ENCODE measurements around the gene RAB8B.

The RAB8B gene

GRCh38 chr15:63195569-63196015 is 6.2 kb downstream of the RAB8B start:
- DNase-seq (ENCODE audit: low read depth, low spot score), result no peak

GRCh38 chr15:63196842-63197241 is 7.4 kb downstream of the RAB8B start:
- TF ChIP-seq EZH2 (IDR thresholded peaks at IDR 0.05) (no peak), FOXP2 (optimal IDR thresholded peaks at IDR 0.05; ENCODE audit: control extremely low read depth, extremely low read length, insufficient read depth) (no peak), POLR2AphosphoS5 (IDR thresholded peaks at IDR 0.05; ENCODE audit: borderline replicate concordance, low read depth, low read length) (no peak)
- DNase-seq (ENCODE audit: low read depth, low spot score), result no peak
- Histone ChIP-seq H3K4me3 (no peak overlapping the region), H3K36me3 (ENCODE audit: insufficient read depth, low read length) (no peaks in the 10 kb centered on the region), H3K9me3 (ENCODE audit: low read depth, low read length) (no peaks in the 10 kb centered on the region), H3K27ac (peak overlapping the region; percentile 43), H3K9ac (ENCODE audit: insufficient read length) (no peak overlapping the region)

More at GRCh38 chr15:63195569-63196015, 6.2 kb downstream of the RAB8B start:
- no peak overlapping the region for H3K9ac ChIP-seq (ENCODE audit: insufficient read length)
- H3K27ac ChIP-seq, result no peak overlapping the region
- no peaks in the 10 kb centered on the region for H3K36me3 ChIP-seq (ENCODE audit: insufficient read depth, low read length)
- no peaks in the 10 kb centered on the region for H3K9me3 ChIP-seq (ENCODE audit: low read depth, low read length)
- TF ChIP-seq POLR2AphosphoS5 (IDR thresholded peaks at IDR 0.05; ENCODE audit: borderline replicate concordance, low read depth, low read length) (no peak), FOXP2 (optimal IDR thresholded peaks at IDR 0.05; ENCODE audit: control extremely low read depth, extremely low read length, insufficient read depth) (no peak), EZH2 (IDR thresholded peaks at IDR 0.05) (no peak)
- no peak overlapping the region for H3K4me3 ChIP-seq

- no peak for DNase-seq (ENCODE audit: low read depth, low spot score)
- Histone ChIP-seq H3K9ac (ENCODE audit: insufficient read length) (no peak overlapping the region), H3K4me3 (no peak overlapping the region), H3K36me3 (ENCODE audit: insufficient read depth, low read length) (no peaks in the 10 kb centered on the region), H3K27ac (peak overlapping the region; percentile 95), H3K9me3 (ENCODE audit: low read depth, low read length) (no peaks in the 10 kb centered on the region)
- no peak for TF ChIP-seq FOXP2 (optimal IDR thresholded peaks at IDR 0.05; ENCODE audit: control extremely low read depth, extremely low read length, insufficient read depth)
- no peak for TF ChIP-seq POLR2AphosphoS5 (IDR thresholded peaks at IDR 0.05; ENCODE audit: borderline replicate concordance, low read depth, low read length)
- TF ChIP-seq EZH2 (IDR thresholded peaks at IDR 0.05), result no peak
These were observed 8.2 kb downstream of the RAB8B start for GRCh38 chr15:63197626-63198025.

GRCh38 chr15:63198371-63199250 is 9.2 kb downstream of the RAB8B start:
- no peak for DNase-seq (ENCODE audit: low read depth, low spot score)

GRCh38 chr15:63200464-63201249 is 11.3 kb downstream of the RAB8B start:
- DNase-seq (ENCODE audit: low read depth, low spot score), result no peak
- Histone ChIP-seq H3K9ac (ENCODE audit: insufficient read length) (no peak overlapping the region), H3K27ac (no peak overlapping the region), H3K9me3 (ENCODE audit: low read depth, low read length) (no peaks in the 10 kb centered on the region), H3K36me3 (ENCODE audit: insufficient read depth, low read length) (no peaks in the 10 kb centered on the region), H3K4me3 (no peak overlapping the region)
- no peak for TF ChIP-seq POLR2AphosphoS5 (IDR thresholded peaks at IDR 0.05; ENCODE audit: borderline replicate concordance, low read depth, low read length)
- no peak for TF ChIP-seq EZH2 (IDR thresholded peaks at IDR 0.05)
- no peak for TF ChIP-seq FOXP2 (optimal IDR thresholded peaks at IDR 0.05; ENCODE audit: control extremely low read depth, extremely low read length, insufficient read depth)

More at GRCh38 chr15:63198371-63199250, 9.2 kb downstream of the RAB8B start:
- Histone ChIP-seq H3K9ac (ENCODE audit: insufficient read length) (peak overlapping the region; percentile 58), H3K9me3 (ENCODE audit: low read depth, low read length) (no peaks in the 10 kb centered on the region), H3K4me3 (peak overlapping the region; percentile 69), H3K36me3 (ENCODE audit: insufficient read depth, low read length) (no peaks in the 10 kb centered on the region), H3K27ac (peak overlapping the region; percentile 95)
- peak; percentile 21 for TF ChIP-seq FOXP2 (optimal IDR thresholded peaks at IDR 0.05; ENCODE audit: control extremely low read depth, extremely low read length, insufficient read depth)
- TF ChIP-seq POLR2AphosphoS5 (IDR thresholded peaks at IDR 0.05; ENCODE audit: borderline replicate concordance, low read depth, low read length), result no peak
- no peak for TF ChIP-seq EZH2 (IDR thresholded peaks at IDR 0.05)

GRCh38 chr15:63202861-63203260 is 13.5 kb downstream of the RAB8B start:
- no peak for DNase-seq (ENCODE audit: low read depth, low spot score)
- TF ChIP-seq EZH2 (IDR thresholded peaks at IDR 0.05) (no peak), POLR2AphosphoS5 (IDR thresholded peaks at IDR 0.05; ENCODE audit: borderline replicate concordance, low read depth, low read length) (no peak), FOXP2 (optimal IDR thresholded peaks at IDR 0.05; ENCODE audit: control extremely low read depth, extremely low read length, insufficient read depth) (no peak)

GRCh38 chr15:63203451-63204090 is 14.2 kb downstream of the RAB8B start:
- H3K9me3 ChIP-seq (ENCODE audit: low read depth, low read length), result no peaks in the 10 kb centered on the region
- no peak overlapping the region for H3K9ac ChIP-seq (ENCODE audit: insufficient read length)
- H3K4me3 ChIP-seq, result no peak overlapping the region
- TF ChIP-seq FOXP2 (optimal IDR thresholded peaks at IDR 0.05; ENCODE audit: control extremely low read depth, extremely low read length, insufficient read depth) (no peak), EZH2 (IDR thresholded peaks at IDR 0.05) (no peak), POLR2AphosphoS5 (IDR thresholded peaks at IDR 0.05; ENCODE audit: borderline replicate concordance, low read depth, low read length) (no peak)
- no peak for DNase-seq (ENCODE audit: low read depth, low spot score)
- H3K36me3 ChIP-seq (ENCODE audit: insufficient read depth, low read length), result no peaks in the 10 kb centered on the region
- no peak overlapping the region for H3K27ac ChIP-seq

More at GRCh38 chr15:63202861-63203260, 13.5 kb downstream of the RAB8B start:
- Histone ChIP-seq H3K27ac (no peak overlapping the region), H3K36me3 (ENCODE audit: insufficient read depth, low read length) (no peaks in the 10 kb centered on the region), H3K9ac (ENCODE audit: insufficient read length) (no peak overlapping the region), H3K9me3 (ENCODE audit: low read depth, low read length) (no peaks in the 10 kb centered on the region), H3K4me3 (no peak overlapping the region)

All from SK-N-MC (cell line).